OCI-LY7 (cell line): ENCODE data around the gene RAPGEF4. TPM values are rescaled to one million over a fixed set of nuclear protein-coding genes. Genes with fewer than 3 reads are reported as not detected.

Experiments
- BruUV-seq: library from RNA; stranded (reverse); fragments of 400-500 nt; replicated peaks from 2 replicates; lab custom pipeline; 2021; lab: Mats Ljungman, UMichigan
- CTCF ChIA-PET: fragments of 300-600 bp; sonication (Branson Sonifier 250); formaldehyde crosslinking; loops from one replicate; lab custom pipeline; 2022; ENCODE audit warnings: antibody characterized with exemption; ENCODE audit not compliant: unreplicated experiment; lab: Charles Lee
- POLR2A ChIA-PET: fragments of 300-600 bp; sonication (Branson Sonifier 250); formaldehyde crosslinking; loops from one replicate; lab custom pipeline; 2022; ENCODE audit warnings: antibody characterized with exemption; lab: Charles Lee
- DNase-seq: peaks from one replicate; pipeline ENCODE4 v3.0.0-alpha.2; 2015; ENCODE audit warnings: low spot score
- H2AFZ ChIP-seq: fragments of 200-600 bp; sonication (generic), shearing (Covaris generic); 2 replicates; pipeline ENCODE4 v1.6.1; 2014; ENCODE audit warnings: mild to moderate bottlenecking, antibody characterized with exemption, low read length, moderate library complexity
- H3K27ac ChIP-seq: fragments of 200-600 bp; sonication (generic); 2 replicates; pipeline ENCODE4 v1.5.1; 2014; ENCODE audit warnings: mixed run types, low read depth, mild to moderate bottlenecking, moderate library complexity, low read length, inconsistent platforms; ENCODE audit not compliant: poor library complexity, severe bottlenecking
- H3K36me3 ChIP-seq: fragments of 200-600 bp; sonication (generic); 2 replicates; pipeline ENCODE4 v1.6.1; 2014; ENCODE audit warnings: mild to moderate bottlenecking, antibody characterized with exemption, low read length, moderate library complexity, mixed read lengths; ENCODE audit not compliant: insufficient read depth
- H3K4me1 ChIP-seq: fragments of 200-600 bp; sonication (generic); 2 replicates; pipeline ENCODE4 v1.5.1; 2014; ENCODE audit warnings: mild to moderate bottlenecking, low read length; ENCODE audit not compliant: insufficient read depth, poor library complexity, severe bottlenecking
- H3K4me2 ChIP-seq: fragments of 200-600 bp; sonication (generic); 2 replicates; pipeline ENCODE4 v1.6.1; 2014; ENCODE audit warnings: mild to moderate bottlenecking, low read length
- H3K4me3 ChIP-seq: fragments of 200-600 bp; sonication (generic); 2 replicates; pipeline ENCODE4 v1.5.1; 2014; ENCODE audit warnings: mild to moderate bottlenecking, low read depth, low read length; ENCODE audit not compliant: poor library complexity, severe bottlenecking
- H3K79me2 ChIP-seq: fragments of 200-600 bp; sonication (generic); 2 replicates; pipeline ENCODE4 v1.6.1; 2016; ENCODE audit warnings: low read depth, mild to moderate bottlenecking, low read length, moderate library complexity, mixed read lengths; ENCODE audit not compliant: insufficient read depth
- H3K9me2 ChIP-seq: fragments of 200-600 bp; sonication (generic); 2 replicates; pipeline ENCODE4 v1.6.1; 2016; ENCODE audit warnings: mild to moderate bottlenecking, low read length, mixed read lengths; ENCODE audit not compliant: insufficient read depth
- H3K9me3 ChIP-seq: fragments of 200-600 bp; sonication (generic); 2 replicates; pipeline ENCODE4 v1.6.1; 2014; ENCODE audit warnings: mild to moderate bottlenecking, mixed run types, low read length, mixed read lengths
- H4K20me1 ChIP-seq: fragments of 200-600 bp; sonication (generic); 2 replicates; pipeline ENCODE4 v1.6.1; 2014; ENCODE audit warnings: mild to moderate bottlenecking, antibody characterized with exemption, low read length, moderate library complexity, mixed read lengths; ENCODE audit not compliant: insufficient read depth
- EZH2phosphoT487 ChIP-seq: fragments of 200-600 bp; sonication (generic); IDR thresholded peaks from 2 replicates; pipeline ENCODE4 v1.6.1; 2018; ENCODE audit warnings: low read depth, borderline replicate concordance, mild to moderate bottlenecking, mixed run types, antibody characterized with exemption, low read length, moderate library complexity, mixed read lengths
- intact Hi-C: fragments of 100-400 bp; cut with micrococcal nuclease; formaldehyde crosslinking; loops from one replicate; pipeline ENCODE4 v1.10.0; 2022; ENCODE audit not compliant: unreplicated experiment
- total RNA-seq, 2 experiments: library from RNA; depleted of rRNA in 1 of 2; stranded (reverse); fragments of >200 nt in 1 of 2; shearing (Covaris generic) in 1 of 2; gene quantifications; 2 replicates each; pipeline ENCODE4 v1.2.3, GENCODE V29; 2014 to 2022
- TF ChIP-seq, protein P1 (sequence below): fragments of 200-600 bp; sonication (generic); conservative IDR thresholded peaks from 2 replicates; pipeline ENCODE4 v1.5.1; 2014; ENCODE audit warnings: mild to moderate bottlenecking, antibody characterized with exemption, low read length, moderate library complexity, mixed read lengths

RAPGEF4 gene
- total RNA-seq, 2 experiments from 2014 or later, result 0.22 to 0.55 TPM

DNA sequence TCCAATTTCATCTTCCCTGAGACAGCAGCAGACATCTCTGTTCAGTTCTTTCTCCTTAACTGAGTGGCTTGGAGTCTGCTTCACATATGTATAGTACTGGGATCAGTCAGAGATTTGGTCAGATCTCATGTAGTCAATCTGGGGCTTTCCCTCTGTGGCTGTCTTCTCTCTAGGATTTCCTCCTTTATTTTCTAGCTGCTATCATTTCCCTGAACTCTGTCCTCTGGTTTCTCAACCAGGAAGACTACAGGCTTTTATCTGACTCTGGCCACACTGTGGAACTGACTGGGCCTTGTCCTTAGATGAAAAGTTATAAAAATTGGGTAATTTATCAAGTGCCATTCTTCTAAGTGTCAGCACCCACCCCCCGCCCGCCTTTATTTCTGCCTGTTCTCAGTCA is 121.0 kb downstream of the RAPGEF4 start:
- intact Hi-C loops, result no loop called here
- no peaks in the 10 kb centered on the region for H4K20me1 ChIP-seq
- no peaks in the 10 kb centered on the region for H3K4me1 ChIP-seq
- H3K4me3 ChIP-seq, result no peak overlapping the region
- ChIA-PET CTCF (no interaction called here), POLR2A (no interaction called here)
- no peak for DNase-seq
- H3K4me2 ChIP-seq, result no peak overlapping the region
- BruUV-seq, result no TSS peak
- no peaks in the 10 kb centered on the region for H3K9me3 ChIP-seq
- H2AFZ ChIP-seq, result no peak overlapping the region
- H3K9me2 ChIP-seq, result no peaks in the 10 kb centered on the region
- TF ChIP-seq EZH2phosphoT487, result no peak
- TF ChIP-seq, protein P1, sequence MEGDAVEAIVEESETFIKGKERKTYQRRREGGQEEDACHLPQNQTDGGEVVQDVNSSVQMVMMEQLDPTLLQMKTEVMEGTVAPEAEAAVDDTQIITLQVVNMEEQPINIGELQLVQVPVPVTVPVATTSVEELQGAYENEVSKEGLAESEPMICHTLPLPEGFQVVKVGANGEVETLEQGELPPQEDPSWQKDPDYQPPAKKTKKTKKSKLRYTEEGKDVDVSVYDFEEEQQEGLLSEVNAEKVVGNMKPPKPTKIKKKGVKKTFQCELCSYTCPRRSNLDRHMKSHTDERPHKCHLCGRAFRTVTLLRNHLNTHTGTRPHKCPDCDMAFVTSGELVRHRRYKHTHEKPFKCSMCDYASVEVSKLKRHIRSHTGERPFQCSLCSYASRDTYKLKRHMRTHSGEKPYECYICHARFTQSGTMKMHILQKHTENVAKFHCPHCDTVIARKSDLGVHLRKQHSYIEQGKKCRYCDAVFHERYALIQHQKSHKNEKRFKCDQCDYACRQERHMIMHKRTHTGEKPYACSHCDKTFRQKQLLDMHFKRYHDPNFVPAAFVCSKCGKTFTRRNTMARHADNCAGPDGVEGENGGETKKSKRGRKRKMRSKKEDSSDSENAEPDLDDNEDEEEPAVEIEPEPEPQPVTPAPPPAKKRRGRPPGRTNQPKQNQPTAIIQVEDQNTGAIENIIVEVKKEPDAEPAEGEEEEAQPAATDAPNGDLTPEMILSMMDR, result no peak
- H3K27ac ChIP-seq, result no peak overlapping the region
- H3K79me2 ChIP-seq, result no peaks in the 10 kb centered on the region
- H3K36me3 ChIP-seq, result no peaks in the 10 kb centered on the region

DNA sequence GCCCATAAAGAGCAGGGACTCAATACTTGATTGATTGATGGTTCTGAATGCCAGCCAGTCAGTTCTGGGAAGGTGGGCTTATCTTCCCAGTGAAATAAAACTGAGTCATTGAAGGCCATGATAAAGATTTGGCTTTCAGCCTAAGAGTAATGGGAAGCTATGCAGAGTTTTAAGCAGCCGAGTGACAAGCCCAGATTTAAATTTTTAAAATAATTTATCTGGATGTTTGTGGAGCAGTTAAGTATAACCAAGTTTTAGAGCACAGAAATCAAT is 122.8 kb downstream of the RAPGEF4 start:
- intact Hi-C loops, result no loop called here
- DNase-seq, result no peak
- Histone ChIP-seq H3K4me1 (no peaks in the 10 kb centered on the region), H3K9me2 (no peaks in the 10 kb centered on the region), H3K4me3 (no peak overlapping the region), H3K4me2 (no peak overlapping the region), H3K9me3 (no peaks in the 10 kb centered on the region), H3K36me3 (no peaks in the 10 kb centered on the region), H3K79me2 (no peaks in the 10 kb centered on the region), H4K20me1 (no peaks in the 10 kb centered on the region), H2AFZ (no peak overlapping the region), H3K27ac (no peak overlapping the region)
- TF ChIP-seq, protein P1, result no peak
- no peak for TF ChIP-seq EZH2phosphoT487
- ChIA-PET POLR2A (no interaction called here), CTCF (no interaction called here)
- no TSS peak for BruUV-seq

DNA sequence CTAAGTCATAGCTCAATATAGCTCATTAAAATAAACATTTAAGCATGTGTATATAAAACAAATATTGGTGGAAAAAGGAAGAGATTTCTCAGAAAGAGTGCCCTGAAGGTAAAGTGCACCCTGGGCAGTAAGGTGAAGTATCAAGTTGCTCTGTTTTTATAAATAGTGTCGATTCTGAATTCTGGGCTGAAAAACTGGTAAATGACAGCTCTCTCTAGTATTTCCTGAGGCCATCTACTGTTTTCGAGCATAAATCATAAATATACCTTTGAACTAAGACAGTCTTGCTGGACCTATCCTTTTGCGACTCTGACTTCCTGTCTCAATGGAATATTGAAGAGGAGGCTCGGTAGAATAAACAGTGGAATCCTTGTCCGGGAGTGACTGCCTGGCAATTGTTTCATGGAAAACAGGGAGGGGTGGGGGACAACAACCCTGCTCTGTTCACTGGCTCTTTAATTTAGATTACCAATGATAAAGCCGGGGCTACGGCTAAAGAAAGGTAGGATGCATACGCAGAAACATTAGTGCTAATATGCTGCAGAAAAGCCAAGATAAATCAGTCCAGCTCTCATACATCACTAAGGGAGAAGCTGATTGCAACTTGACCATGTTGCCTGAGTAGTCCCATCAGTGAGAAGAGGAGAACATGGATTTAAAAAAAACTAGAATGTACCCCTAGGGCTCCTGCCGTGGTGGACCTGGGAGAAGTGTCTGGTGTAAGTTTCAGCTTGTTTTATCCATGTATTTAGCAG is 124.1 kb downstream of the RAPGEF4 start:
- intact Hi-C loops, result no loop called here
- CTCF ChIA-PET, result no interaction called here
- Histone ChIP-seq H3K27ac (no peak overlapping the region), H3K4me3 (no peak overlapping the region), H3K79me2 (no peaks in the 10 kb centered on the region), H3K9me2 (no peaks in the 10 kb centered on the region), H3K4me1 (no peaks in the 10 kb centered on the region), H3K36me3 (no peaks in the 10 kb centered on the region), H3K9me3 (no peaks in the 10 kb centered on the region), H4K20me1 (no peaks in the 10 kb centered on the region), H2AFZ (no peak overlapping the region), H3K4me2 (no peak overlapping the region)
- no peak for DNase-seq
- POLR2A ChIA-PET, result interaction anchor here (0.7 kb wide), 1 partner anchor 19 kb away, joined by 4 read pairs; no protein-coding TSS in a partner anchor
- TF ChIP-seq EZH2phosphoT487, result no peak
- TF ChIP-seq, protein P1, result no peak
- BruUV-seq, result no TSS peak
